DMS79 (cell line): ENCODE results near the gene WDR49.
"Not testable (repeated sequence)": the region's sequence is repeated elsewhere in the genome, so short reads cannot be mapped to it uniquely, and the experiment has no call there.

ENCODE experiments used
- DNase-seq: peaks from one replicate; lab custom pipeline; 2025; lab: John Stamatoyannopoulos, UW

WDR49 gene

DNA sequence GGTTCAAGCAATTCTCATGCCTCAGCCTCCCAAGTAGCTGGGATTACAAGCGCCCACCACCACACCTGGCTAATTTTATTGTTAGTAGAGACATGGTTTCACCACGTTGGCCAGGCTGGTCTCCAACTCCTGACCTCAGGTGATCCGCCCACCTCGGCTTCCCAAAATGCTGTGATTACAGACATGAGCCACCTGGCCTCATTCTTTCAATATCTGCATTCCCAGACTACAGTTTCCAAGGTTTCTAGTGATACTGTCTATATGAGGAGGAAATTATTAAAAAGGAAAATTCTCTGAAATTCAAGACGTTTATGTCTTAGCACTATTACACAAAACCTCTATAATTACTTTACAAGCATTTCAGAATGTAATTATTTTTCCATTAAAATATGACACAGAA lies 39.5 kb downstream of the WDR49 start:
- DNase-seq, result not testable (repeated sequence)

DNA sequence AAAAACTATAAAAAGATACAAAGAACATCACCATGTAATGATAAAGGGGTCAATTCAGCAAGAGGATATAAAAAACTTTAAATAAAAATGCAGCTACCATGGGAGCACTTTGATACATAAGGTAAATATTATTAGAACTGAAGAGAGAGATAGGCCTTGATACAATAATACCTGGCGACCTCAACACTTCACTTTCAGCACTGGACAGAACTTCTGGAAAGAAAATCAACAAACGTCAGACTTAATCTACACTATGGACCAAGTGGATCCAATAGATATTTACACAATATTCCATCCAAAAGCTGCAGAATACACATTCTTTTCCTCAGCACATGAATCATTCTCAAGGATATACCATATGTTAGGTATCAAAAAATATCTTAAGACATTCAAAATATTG lies 42.0 kb downstream of the WDR49 start:
- DNase-seq, result no peak

- no peak for DNase-seq
These were observed 44.6 kb downstream of the WDR49 start for GRCh38 chr3:167609156-167609555.

DNA sequence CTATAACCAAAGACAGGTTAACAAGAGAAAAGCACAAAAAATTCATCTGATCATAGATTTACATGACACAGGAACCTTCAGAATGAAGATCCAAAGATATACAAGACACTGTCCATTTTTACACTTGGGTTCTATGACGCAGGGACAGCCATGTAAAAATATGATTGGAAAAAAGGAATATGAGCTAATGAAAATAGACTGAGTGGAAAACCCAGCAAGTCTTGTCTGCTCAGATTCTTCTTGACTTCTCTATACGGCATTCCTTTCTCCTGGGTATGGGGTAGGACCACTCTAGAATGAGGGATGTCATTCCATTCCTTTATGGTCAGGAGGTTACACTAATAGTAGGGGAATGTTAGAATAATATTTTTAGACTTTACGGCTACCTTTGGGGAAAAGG lies 46.9 kb downstream of the WDR49 start:
- DNase-seq, result no peak

DNA sequence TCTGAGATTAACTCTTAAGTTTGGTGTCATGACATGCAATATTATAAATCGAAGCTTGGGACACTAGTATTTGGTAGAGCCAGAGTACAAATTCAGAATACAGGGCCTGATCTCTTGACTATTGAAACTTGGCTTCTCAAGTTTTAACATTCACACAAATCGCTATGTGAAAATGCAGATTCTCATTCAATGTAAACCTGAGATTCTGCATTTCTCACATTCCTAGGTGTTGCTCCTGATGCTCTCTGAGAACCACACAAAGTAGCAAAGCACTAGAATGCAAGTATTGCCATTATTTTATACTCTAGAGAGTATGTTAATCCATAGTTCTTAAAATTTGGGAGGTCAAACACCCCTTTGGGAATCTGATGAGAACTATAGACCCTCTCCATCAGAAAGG lies 47.9 kb downstream of the WDR49 start:
- DNase-seq, result no peak

DNA sequence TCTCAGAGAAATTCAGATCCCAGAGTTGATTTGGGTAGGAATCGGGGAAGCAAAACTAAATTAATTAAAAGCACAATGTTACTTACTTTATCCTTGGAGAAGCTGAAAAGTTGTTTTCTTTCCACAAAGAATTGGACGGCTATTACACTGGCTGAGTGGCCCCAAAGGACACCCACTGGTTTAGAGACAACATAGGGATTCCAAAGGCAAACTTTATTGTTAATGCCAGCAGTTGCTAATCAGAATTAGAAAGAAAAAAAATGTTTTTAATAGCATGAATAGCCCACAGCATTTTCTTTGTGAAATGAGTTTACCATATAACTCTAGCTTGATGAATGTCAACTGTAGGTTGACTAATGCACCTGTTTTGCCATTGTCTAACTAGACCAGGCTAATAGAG lies 51.7 kb downstream of the WDR49 start:
- DNase-seq, result no peak

DNA sequence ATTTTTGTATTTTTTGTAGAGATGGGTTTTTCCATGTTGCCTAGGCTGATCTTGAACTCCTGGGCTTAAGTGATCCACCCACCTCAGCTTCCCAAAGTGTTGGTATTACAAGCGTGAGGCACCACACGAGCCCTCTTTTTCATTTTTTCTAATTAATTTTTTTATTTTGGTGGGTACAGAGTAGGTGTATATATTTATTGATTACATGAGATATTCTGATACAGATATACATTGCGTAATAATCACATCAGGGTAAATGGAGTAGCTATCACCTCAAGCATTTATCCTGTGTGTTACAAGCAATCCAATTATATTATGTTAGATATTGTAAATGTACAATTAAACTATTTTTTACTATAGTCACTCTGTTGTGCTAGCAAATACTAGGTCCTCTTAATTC lies 66.1 kb downstream of the WDR49 start:
- no peak for DNase-seq

GRCh38 chr3:167575000-167575600 lies 78.6 kb downstream of the WDR49 start:
- no peak for DNase-seq

DNA sequence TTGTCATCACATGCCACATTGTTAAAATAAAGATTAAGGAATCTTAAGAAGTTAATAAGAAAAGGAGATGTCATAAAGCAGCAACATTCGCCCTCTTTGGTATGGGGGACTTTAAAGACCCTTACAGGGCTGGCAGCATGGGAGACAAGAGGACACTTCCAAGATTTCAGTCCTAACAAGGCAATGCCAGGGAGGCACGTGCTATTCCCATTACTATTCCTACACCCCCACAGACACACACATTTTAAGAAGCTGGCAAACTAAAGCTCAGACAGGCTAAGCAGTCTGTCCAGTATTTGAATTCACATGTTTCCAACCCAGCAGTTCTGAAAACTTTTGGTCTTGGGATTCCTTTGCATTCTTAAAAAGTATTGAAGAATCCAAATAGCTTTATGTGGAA lies 80.8 kb downstream of the WDR49 start:
- no peak for DNase-seq

- no peak for DNase-seq
These were observed 85.1 kb downstream of the WDR49 start for GRCh38 chr3:167568634-167569033.

DNA sequence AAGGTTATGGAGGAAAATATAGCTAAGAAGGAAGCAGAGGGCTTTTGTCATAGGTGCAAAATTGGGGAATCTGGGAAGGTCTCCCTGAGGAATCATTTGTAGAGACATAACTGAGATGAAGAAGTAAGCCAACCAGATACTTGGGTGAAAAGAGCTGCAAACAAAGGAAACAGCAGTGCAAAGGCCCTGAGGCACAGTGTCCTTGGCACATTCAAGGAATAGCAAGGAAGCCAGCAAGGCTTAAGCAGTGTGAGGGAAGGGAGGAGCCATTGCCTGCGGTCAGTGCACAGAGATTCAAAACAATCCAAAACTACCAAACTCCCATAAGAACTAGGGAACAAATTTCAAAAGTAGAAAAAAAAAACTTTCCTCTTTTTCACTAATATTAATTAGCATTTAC lies 88.3 kb downstream of the WDR49 start:
- no peak for DNase-seq

DNA sequence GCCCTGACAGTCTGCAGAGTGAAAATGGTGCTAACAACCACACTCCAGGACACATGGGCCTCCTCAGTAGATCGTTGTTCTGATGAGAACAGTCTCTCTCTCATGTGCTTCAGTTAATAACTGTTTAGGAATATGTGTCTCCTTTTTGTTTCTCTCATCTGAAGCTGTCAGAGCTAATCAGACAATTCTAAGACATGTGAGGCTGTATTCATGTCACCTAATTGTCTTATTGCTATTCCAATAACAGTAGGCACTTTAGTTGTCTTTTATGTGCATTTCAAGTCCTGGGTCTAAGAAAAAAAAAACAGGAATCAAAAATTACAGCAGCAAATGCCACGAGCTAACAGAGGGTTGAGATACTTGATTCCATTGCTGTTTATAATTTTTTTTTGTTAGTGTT lies 89.1 kb downstream of the WDR49 start:
- DNase-seq, result no peak

DNA sequence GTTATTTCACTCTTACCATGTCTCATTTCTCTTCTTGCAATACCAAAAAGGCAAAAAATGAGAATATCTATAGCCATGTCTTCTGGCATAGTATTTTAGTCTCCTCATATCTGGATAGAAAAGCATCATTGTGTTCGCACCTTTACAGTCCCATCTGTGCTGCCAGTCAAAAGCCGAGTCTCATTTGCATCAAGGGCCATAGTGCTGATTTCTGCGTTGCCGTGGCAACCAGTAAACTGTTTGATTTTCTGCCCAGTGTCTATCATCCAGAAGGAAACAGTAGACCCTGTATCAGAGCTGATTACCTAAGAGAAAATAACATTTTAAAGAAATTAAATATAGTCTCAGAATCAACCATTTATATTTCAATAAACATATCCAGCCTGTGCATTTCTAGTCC lies 93.8 kb downstream of the WDR49 start:
- DNase-seq, result no peak

GRCh38 chr3:167554898-167555297 lies 98.8 kb downstream of the WDR49 start:
- no peak for DNase-seq

GRCh38 chr3:167538081-167538480 lies 115.7 kb downstream of the WDR49 start:
- no peak for DNase-seq

GRCh38 chr3:167521006-167521355 lies 132.8 kb downstream of the WDR49 start:
- DNase-seq, result no peak

DNA sequence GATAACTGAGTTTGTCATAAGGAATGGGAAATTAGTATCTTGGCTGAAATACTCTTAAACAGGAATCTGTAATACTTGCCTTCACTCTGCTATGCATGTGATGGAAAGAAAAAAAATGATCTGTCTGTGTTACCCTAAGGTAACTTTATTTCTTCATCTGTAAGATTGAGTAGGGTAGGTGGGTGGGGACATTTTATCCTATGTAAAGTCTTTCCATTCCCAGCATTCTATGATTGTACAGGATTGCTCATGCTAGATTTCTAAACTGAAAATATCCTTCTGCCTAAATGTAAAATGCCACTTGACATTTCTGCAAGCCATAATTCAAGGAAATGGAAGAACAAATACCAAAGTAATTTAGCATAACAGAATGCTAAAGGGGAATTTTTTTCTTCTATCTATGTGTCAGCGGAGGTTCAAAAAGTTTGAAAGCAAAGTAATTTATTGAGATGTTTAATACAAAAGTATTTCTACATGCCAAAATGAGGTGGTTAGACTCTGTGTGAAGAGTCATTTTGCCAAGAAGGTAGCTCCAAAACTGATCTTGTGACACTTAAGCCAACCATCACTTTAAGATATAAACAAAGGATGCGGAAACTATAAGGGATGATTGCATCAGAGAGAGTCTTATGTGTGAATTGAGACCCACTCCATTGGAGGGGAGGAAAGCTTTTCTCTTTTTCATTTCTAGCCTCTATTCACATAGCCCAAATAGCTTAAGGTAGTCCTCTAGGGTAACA lies 133.3 kb downstream of the WDR49 start:
- no peak for DNase-seq

DNA sequence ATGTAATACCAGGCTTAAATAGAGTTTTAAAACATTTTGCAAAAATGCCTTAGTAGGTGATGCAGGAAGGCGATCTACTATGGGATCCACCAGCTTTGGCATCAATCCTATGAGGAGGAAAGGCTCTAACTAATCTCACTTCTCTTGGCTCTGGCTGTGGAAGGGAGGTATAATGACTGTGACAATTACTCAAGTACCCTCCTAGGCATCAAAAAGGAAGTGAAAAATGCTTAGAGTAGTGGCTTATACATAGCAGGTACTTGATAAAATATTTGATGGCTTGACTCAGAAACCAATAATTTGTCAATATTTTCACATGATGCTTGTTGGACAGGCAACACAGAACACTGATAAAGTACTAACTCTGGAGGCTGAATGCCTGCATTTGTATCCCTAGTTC lies 145.8 kb downstream of the WDR49 start:
- no peak for DNase-seq

DNA sequence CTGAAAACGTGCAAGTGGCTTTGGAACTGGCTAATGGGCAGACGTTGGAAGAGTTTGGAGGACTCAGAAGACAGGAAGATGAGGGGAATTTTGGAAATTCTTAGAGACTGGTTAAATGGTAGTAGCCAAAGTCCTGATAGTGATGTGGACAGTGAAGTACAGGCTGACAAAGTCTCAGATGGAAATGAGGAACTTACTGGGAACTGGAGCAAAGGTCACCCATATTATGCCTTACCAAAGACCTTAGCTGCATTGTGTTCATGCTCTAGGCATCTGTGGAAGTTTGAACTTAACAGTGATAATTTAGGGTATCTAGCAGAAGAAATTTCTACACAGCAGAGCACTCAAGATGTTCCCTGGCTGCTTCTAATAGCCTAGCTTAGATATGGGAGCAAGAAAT lies 151.3 kb downstream of the WDR49 start:
- no peak for DNase-seq

DNA sequence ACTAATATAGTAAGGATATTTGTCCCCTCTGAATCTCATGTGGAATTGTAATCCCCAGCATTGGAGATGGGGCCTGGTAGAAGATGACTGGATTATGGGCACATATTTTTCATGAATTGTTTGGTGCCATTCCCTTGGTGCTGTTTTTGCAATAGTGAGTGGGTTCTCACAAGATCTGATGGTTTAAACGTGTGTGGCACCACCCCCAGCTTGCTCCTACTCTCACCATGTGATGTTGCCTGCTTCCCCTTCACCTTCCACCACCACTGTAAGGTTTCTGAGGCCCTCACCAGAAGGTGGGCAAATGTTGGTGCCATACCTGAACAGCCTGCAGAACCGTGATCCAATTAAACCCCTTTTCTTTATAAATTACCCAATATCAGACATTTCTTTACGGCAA lies 151.8 kb downstream of the WDR49 start:
- DNase-seq, result no peak

DNA sequence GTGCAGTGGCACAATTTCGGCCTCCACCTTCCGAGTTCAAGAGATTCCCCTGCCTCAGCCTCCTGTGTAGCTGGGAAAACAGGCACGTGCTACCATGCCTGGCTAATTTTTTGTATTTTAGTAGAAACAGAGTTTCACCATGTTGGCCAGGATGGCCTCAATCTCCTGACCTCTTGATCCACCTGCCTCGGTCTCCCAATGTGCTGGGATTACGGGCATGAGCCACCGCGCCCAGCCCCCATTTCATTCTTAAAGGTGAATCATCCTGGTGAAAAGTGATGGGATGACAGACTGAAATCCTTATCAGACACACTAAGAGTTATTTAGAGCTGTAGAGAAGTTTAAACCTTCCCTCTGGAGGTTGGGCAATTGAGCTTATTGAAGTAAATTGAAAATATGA lies 155.8 kb downstream of the WDR49 start:
- no peak for DNase-seq

- DNase-seq, result no peak
These were observed 160.5 kb downstream of the WDR49 start for GRCh38 chr3:167493244-167493643.

- DNase-seq, result no peak
These were observed 162.1 kb downstream of the WDR49 start for GRCh38 chr3:167491621-167492020.

- DNase-seq, result no peak
These were observed 164.2 kb downstream of the WDR49 start for GRCh38 chr3:167489571-167489970.
